HG03575 (cell line): Measurements from ENCODE around the gene DNLZ.

Experiments used
- ATAC-seq: cut with Tn5 transposase; IDR thresholded peaks from one replicate; pipeline ENCODE4 v1.9.1; 2021; ENCODE audit not compliant: unreplicated experiment, insufficient number of reproducible peaks, low FRiP score; ENCODE audit errors: extremely low read depth

Gene DNLZ

GRCh38 chr9:136337416-136338395 is 25.8 kb downstream of the DNLZ start:
- ATAC-seq, result no peak

- ATAC-seq, result no peak
These were observed 26.7 kb downstream of the DNLZ start for GRCh38 chr9:136336881-136337280.

- ATAC-seq, result no peak
These were observed 27.2 kb downstream of the DNLZ start for GRCh38 chr9:136336156-136336870.

- ATAC-seq, result no peak
These were observed 28.0 kb downstream of the DNLZ start for GRCh38 chr9:136335296-136336155.

- no peak for ATAC-seq
These were observed 29.0 kb downstream of the DNLZ start for GRCh38 chr9:136334541-136334940.

GRCh38 chr9:136333486-136333885 is 30.1 kb downstream of the DNLZ start:
- ATAC-seq, result no peak

DNA sequence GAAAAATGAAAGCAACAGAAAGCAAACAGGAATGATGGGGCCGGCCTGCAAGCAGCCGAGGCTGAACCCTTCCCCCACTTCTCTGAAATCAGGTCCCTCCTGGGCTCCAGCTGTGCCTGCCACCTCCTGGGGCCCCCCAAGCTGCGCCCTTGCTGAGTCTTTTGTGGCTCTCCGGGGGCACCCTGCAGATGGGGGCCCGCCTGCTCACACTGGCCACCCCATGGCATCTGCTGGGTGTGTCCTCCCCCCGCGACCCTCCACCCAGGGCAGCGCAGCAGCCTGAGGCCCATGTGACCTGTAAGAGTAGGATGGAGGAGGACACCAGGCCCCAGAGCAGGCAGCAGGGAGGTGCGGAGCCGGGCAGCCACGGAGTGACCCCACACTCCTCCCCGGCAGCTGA is 30.5 kb downstream of the DNLZ start:
- no peak for ATAC-seq

DNA sequence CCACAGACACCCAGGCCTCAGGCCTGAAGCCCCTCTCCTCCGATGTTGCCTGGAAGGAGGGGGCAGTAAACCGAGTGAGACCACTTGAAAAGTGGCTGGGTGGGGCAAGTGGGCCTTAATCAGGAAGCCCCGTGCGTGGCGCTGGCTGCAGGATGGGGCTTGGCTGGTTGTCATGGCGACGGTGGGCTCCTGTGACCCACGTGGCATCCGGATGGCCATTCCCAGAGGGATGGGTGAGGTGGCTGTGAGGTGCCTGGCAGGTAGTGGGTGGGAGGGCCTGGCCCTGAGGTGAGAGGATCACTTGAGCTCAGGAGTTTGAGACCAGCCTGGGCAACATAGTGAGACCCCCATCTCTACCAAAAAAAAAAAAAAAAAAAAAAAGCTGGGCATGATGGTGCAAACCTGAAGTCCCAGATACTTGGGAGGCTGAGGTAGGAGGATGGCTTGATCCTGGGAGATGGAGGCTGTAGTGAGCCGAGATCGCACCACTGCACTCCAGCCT is 31.0 kb downstream of the DNLZ start:
- no peak for ATAC-seq

GRCh38 chr9:136331556-136332481 is 31.7 kb downstream of the DNLZ start:
- no peak for ATAC-seq

GRCh38 chr9:136331030-136331429 is 32.5 kb downstream of the DNLZ start:
- no peak for ATAC-seq

GRCh38 chr9:136330406-136330990 is 33.0 kb downstream of the DNLZ start:
- no peak for ATAC-seq

DNA sequence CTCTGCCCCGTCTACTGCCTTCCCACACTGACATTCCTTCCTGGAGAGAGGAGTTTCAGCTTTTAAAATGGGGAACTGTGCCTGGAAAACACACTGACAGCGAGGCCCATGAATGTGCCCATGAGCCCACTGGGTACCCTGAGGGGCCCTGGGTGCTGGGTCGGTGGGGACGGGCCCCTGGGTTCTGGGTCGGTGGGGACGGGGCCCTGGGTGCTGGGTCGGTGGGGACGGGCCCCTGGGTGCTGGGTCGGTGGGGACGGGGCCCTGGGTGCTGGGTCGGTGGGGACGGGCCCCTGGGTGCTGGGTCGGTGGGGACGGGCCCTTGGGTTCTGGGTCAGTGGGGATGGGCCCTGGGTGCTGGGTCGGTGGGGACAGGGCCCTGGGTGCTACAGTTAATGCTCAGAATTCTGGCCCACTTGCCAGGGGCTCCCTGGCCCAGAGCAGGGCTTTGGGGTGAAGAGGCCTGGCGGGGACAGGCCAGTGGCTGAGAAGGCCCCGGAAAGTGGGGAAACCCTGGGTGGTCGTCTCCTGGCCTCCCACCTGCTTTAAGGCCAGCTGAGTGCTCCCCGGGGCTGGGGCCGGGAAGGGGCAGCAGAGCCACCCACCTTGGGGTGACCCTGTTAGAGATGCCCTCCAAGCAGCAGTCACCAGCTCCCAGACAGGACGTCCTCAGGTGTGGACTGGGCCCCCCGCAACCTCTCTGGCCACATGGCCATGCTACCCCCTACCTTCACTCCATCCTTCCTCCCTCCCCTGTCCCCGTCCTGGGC is 33.7 kb downstream of the DNLZ start:
- ATAC-seq, result no peak

- ATAC-seq, result no peak
These were observed 34.3 kb downstream of the DNLZ start for GRCh38 chr9:136329211-136329627.

GRCh38 chr9:136328622-136329041 is 34.9 kb downstream of the DNLZ start:
- ATAC-seq, result no peak

DNA sequence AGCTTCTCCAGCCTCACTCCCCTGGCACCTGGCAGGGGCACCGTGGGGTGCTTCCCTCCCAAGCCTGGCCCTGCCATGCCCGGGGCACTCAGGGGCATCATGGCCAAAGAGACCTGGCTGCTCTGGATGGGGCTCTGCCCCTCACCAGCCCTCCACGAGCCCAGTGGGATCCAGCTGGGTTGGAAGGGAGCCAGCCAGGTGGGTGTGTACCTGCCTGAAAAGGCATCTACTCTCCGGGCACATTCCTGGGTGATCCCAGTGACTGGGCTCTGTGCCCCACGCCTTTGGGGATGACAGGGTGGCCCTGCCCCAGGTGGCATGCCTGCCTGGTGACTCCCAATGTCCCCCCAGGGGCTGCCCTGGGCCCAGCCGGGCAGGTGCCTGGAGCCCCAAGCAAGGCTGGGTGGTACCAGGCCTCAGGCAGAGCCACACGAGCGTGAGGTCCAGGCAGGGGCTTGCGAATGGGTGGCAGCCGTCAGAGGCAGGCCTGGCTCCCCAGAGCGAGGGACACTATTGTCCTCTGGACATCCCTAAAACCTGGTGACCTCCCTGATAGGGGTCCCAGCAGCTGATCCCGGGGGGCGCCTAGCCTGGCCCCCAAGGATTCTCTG is 35.4 kb downstream of the DNLZ start:
- no peak for ATAC-seq

GRCh38 chr9:136327304-136327974 is 36.1 kb downstream of the DNLZ start, which contains the start of gene GPSM1:
GPSM1 (plus strand) TSS chr9:136327539; CDS start chr9:136327696, 157 bp downstream.
- ATAC-seq, result no peak
